Endothelial cell of umbilical vein (primary cell): Measurements from ENCODE around the gene SYT8. TPM values are rescaled to one million over a fixed set of nuclear protein-coding genes. Genes with fewer than 3 reads are reported as not detected.

Experiments
- BruUV-seq: library from RNA; stranded (reverse); fragments of 400-500 nt; replicated peaks from 2 replicates; lab custom pipeline; 2021; lab: Mats Ljungman, UMichigan
- CTCF ChIA-PET: fragments of 300-600, 350-600 bp; sonication (Branson Sonifier 250); formaldehyde crosslinking; loops from one replicate; lab custom pipeline; 2021; ENCODE audit warnings: antibody characterized with exemption, inconsistent platforms; lab: Charles Lee
- POLR2A ChIA-PET: fragments of 300-600, 350-600 bp; sonication (Branson Sonifier 250); formaldehyde crosslinking; loops from one replicate; lab custom pipeline; 2021; ENCODE audit warnings: antibody characterized with exemption, inconsistent platforms; lab: Charles Lee
- DNase-seq: peaks from one replicate; pipeline ENCODE4 v3.0.0-alpha.2; 2011; ENCODE audit warnings: low read depth, low spot score
- FAIRE-seq: peaks from 2 replicates; lab custom pipeline; 2011; peaks lifted over from hg19 to GRCh38; lab: Jason Lieb, UNC
- H2AFZ ChIP-seq: 2 replicates; pipeline ENCODE4 v1.6.0; 2012; ENCODE audit warnings: low read depth, low read length, control low read depth, inconsistent platforms
- H3K27ac ChIP-seq: 2 replicates; pipeline ENCODE4 v1.5.1; 2011; ENCODE audit warnings: low read depth, mild to moderate bottlenecking, control low read depth, low read length, moderate library complexity; ENCODE audit not compliant: insufficient read depth
- H3K27me3 ChIP-seq, 2 experiments: 2 replicates each; pipeline versions ENCODE4 v1.6.0 to v1.6.1; 2011; ENCODE audit warnings: low read length in 2 of 2, mixed read lengths in 1 of 2; ENCODE audit not compliant: control insufficient read depth in 2 of 2, insufficient read depth in 2 of 2
- H3K36me3 ChIP-seq, 2 experiments: 2 replicates in 1 of 2; 3 replicates in 1 of 2; pipeline ENCODE4 v1.5.1; 2011; ENCODE audit warnings: low read length in 2 of 2, mild to moderate bottlenecking in 1 of 2, moderate library complexity in 1 of 2; ENCODE audit not compliant: control insufficient read depth in 2 of 2, insufficient read depth in 2 of 2; ENCODE audit errors: extremely low read depth in 1 of 2
- H3K4me1 ChIP-seq: 3 replicates; pipeline ENCODE4 v1.5.1; 2011; ENCODE audit warnings: mild to moderate bottlenecking, low read length; ENCODE audit not compliant: control insufficient read depth, insufficient read depth; ENCODE audit errors: extremely low read depth
- H3K4me2 ChIP-seq: 2 replicates; pipeline ENCODE4 v1.6.1; 2011; ENCODE audit warnings: low read length, control low read depth, mixed read lengths; ENCODE audit not compliant: insufficient read depth
- H3K4me3 ChIP-seq, 3 experiments: fragments of 200-600 bp in 1 of 3; sonication (generic), shearing (Covaris generic) in 1 of 3; replicated peaks in 1 of 3; 2 replicates each; pipeline ENCODE4 v1.5.1; 2011 to 2016; ENCODE audit warnings: control low read depth in 3 of 3, low read length in 3 of 3, mild to moderate bottlenecking in 2 of 3, inconsistent platforms in 1 of 3, low read depth in 1 of 3, moderate library complexity in 1 of 3; ENCODE audit not compliant: insufficient read depth in 1 of 3
- H3K79me2 ChIP-seq: 2 replicates; pipeline ENCODE4 v1.6.0; 2012; ENCODE audit warnings: low read length, inconsistent platforms; ENCODE audit not compliant: control insufficient read depth, insufficient read depth
- H3K9ac ChIP-seq: replicated peaks from 2 replicates; pipeline ENCODE3; 2011; ENCODE audit warnings: low read length, control low read depth; ENCODE audit not compliant: insufficient read depth; ENCODE audit errors: extremely low read depth
- H3K9me1 ChIP-seq: replicated peaks from 3 replicates; pipeline ENCODE4 v1.6.0; 2011; ENCODE audit warnings: mild to moderate bottlenecking, low read length; ENCODE audit not compliant: control insufficient read depth, insufficient read depth; ENCODE audit errors: extremely low read depth
- H3K9me3 ChIP-seq: replicated peaks from 2 replicates; pipeline ENCODE4 v1.5.1; 2012; ENCODE audit warnings: low read length, inconsistent platforms; ENCODE audit not compliant: control insufficient read depth, insufficient read depth
- H4K20me1 ChIP-seq: replicated peaks from 2 replicates; pipeline ENCODE3; 2011; ENCODE audit warnings: mild to moderate bottlenecking, low read length; ENCODE audit not compliant: control insufficient read depth, insufficient read depth; ENCODE audit errors: extremely low read depth
- CTCF ChIP-seq, 2 donors: IDR thresholded peaks; 1 replicate in 1 of 2; 2 replicates in 1 of 2; pipeline ENCODE4 v1.5.1; 2011; ENCODE audit warnings: low read length in 2 of 2, mild to moderate bottlenecking in 2 of 2, moderate library complexity in 2 of 2, control low read depth in 1 of 2, inconsistent platforms in 1 of 2, low read depth in 1 of 2; ENCODE audit not compliant: insufficient read depth in 1 of 2; ENCODE audit errors: extremely low read depth in 1 of 2
- EZH2 ChIP-seq: IDR thresholded peaks from 2 replicates; pipeline ENCODE4 v1.6.1; 2012; ENCODE audit warnings: borderline replicate concordance, low read depth, mild to moderate bottlenecking, moderate library complexity, low read length, inconsistent platforms; ENCODE audit not compliant: severe bottlenecking
- FOS ChIP-seq: IDR thresholded peaks from 2 replicates; pipeline ENCODE4 v1.6.1; 2011; ENCODE audit warnings: mild to moderate bottlenecking, low read length, moderate library complexity, borderline replicate concordance; ENCODE audit not compliant: insufficient read depth
- GATA2 ChIP-seq: IDR thresholded peaks from 2 replicates; pipeline ENCODE4 v1.7.0; 2011; ENCODE audit warnings: low read depth, mild to moderate bottlenecking, moderate library complexity, mixed read lengths, low read length; ENCODE audit not compliant: insufficient read length, insufficient read depth
- JUN ChIP-seq: IDR thresholded peaks from 2 replicates; pipeline ENCODE4 v1.6.1; 2011; ENCODE audit warnings: borderline replicate concordance, low read depth; ENCODE audit not compliant: insufficient read length, insufficient read depth
- MAX ChIP-seq: IDR thresholded peaks from 2 replicates; pipeline ENCODE4 v1.6.1; 2011; ENCODE audit not compliant: insufficient read depth, insufficient read length
- MYC ChIP-seq: IDR thresholded peaks from one replicate; pipeline ENCODE4 v1.6.1; 2011; ENCODE audit warnings: mild to moderate bottlenecking, low read depth, low read length
- POLR2A ChIP-seq: IDR thresholded peaks from 2 replicates; pipeline ENCODE4 v1.6.1; 2012; ENCODE audit warnings: low read depth, mild to moderate bottlenecking, control low read depth, low read length
- dilution Hi-C: fragments of 300-500 bp; cut with MboI; formaldehyde crosslinking; loops from one replicate; pipeline ENCODE4 v1.15.0; 2019; ENCODE audit warnings: low sequenced_read_pairs; ENCODE audit not compliant: extremely low pct_ligation_motif_present
- intact Hi-C: fragments of 100-400 bp; cut with micrococcal nuclease; formaldehyde crosslinking; loops from one replicate; pipeline ENCODE4 v1.10.0; 2022
- polyA plus RNA-seq, 4 experiments: library from polyadenylated mRNA; depleted of rRNA in 3 of 4; stranded (reverse) in 3 of 4; unstranded in 1 of 4; fragments of >200 nt; gene quantifications; 2 replicates each; pipeline versions ENCODE4 v1.2.1 to v1.2.3, GENCODE V29; 2011 to 2012; ENCODE audit warnings: missing spikeins in 1 of 4
- total RNA-seq: library from RNA; stranded (reverse); gene quantifications from 2 replicates; pipeline ENCODE4 v1.2.3, GENCODE V29; 2021

SYT8 gene
- total and polyA plus RNA-seq, 2 donors (not counting 3 experiments of a cell fraction or from before 2014, with no cell fraction given), result not detected

- CTCF ChIA-PET, result interaction anchor here (1.0 to 3.0 kb wide), 4 partner anchors 27 to 210 kb away, joined by 3 to 14 read pairs (median 7); no protein-coding TSS in a partner anchor
- FAIRE-seq, result no peak
These were observed 29.3 kb upstream of the SYT8 start for GRCh38 chr11:1805525-1805924.

More at GRCh38 chr11:1805525-1805924, 29.3 kb upstream of the SYT8 start:
- dilution Hi-C loops (no loop called here), intact Hi-C loops (no loop called here)
- POLR2A ChIA-PET, result no interaction called here
- no TSS peak for BruUV-seq
- Histone ChIP-seq H3K9me1 (no peaks in the 10 kb centered on the region), H3K9ac (no peak overlapping the region), H3K4me2 (no peak overlapping the region), H3K27me3 (peaks cover 0 to 1% of the 10 kb centered on the region in 2 experiments), H2AFZ (no peak overlapping the region), H3K4me3 (no peak overlapping the region), H3K36me3 (no peaks in the 10 kb centered on the region), H3K9me3 (no peaks in the 10 kb centered on the region), H3K79me2 (no peaks in the 10 kb centered on the region), H4K20me1 (no peaks in the 10 kb centered on the region), H3K27ac (no peak overlapping the region), H3K4me1 (no peaks in the 10 kb centered on the region)
- DNase-seq, result no peak
- TF ChIP-seq POLR2A, result no peak
- no peak for TF ChIP-seq FOS
- no peak for TF ChIP-seq MYC
- TF ChIP-seq JUN, result no peak
- no peak for TF ChIP-seq GATA2
- TF ChIP-seq CTCF (IDR thresholded peaks at IDR 0.05; ENCODE audit: extremely low read depth in 1 of 2, insufficient read depth in 1 of 2, low read depth in 1 of 2, low read length in 2 of 2), result no peak
- no peak for TF ChIP-seq EZH2
- TF ChIP-seq MAX, result no peak
